ENCODE data around the gene SEBOX.

Gene SEBOX

GRCh38 chr17:28317099-28317965 lies 47.7 kb downstream of the SEBOX start:
- no peak for DNase-seq

- DNase-seq, result no peak
These were observed 48.9 kb downstream of the SEBOX start for GRCh38 chr17:28315846-28316705.

GRCh38 chr17:28313841-28314240 lies 51.2 kb downstream of the SEBOX start:
- DNase-seq, result no peak

Data from CD4-positive, alpha-beta T cell treated with Interleukin-4 for 4 hours (primary cell).